Erythroblast (primary cell): ENCODE data around the gene MPZL1.

ENCODE experiments used
- DNase-seq, 2 experiments: peaks; one replicate each; lab custom pipeline; 2025; lab: John Stamatoyannopoulos, UW
- GATA1 ChIP-seq: IDR thresholded peaks from 2 replicates; pipeline ENCODE4 v1.6.1; 2011; ENCODE audit warnings: low read depth, mild to moderate bottlenecking, control low read depth, low read length, moderate library complexity
- POLR2A ChIP-seq: IDR thresholded peaks from 2 replicates; pipeline ENCODE4 v1.6.1; 2011; ENCODE audit warnings: mild to moderate bottlenecking, low read length

Gene MPZL1

DNA sequence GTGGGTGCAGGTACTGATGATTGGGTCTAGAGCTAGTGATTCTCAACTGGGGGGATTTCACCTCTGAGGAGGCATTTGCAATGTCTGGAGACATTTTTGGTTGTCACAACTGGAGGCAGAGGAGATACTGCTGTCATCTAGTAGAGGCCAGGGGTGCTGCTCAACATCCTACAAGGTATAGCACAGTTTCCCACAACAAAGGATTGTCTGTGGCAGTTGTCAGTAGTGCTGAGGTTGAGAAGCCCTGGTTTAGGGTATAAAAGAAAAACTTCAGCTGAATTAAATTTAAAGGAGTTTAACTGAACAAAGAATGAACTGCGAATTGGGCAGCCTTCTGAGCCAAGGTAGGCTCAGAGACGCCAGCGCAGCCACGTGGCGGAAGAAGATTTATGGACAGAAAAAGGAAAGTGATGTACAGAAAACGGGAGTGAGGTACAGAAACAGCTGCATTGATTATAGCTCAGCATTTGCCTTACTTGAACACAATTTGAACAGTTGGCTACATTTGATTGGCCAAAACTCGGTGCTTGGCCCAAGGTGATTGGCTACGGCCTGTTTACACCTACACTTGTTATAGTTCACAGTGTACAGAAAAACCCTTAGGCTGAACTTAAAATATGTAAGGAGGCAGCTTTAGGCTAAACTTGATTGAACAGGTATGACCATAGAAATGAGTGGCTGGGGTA lies 40.4 kb downstream of the MPZL1 start:
- DNase-seq: no peak

DNA sequence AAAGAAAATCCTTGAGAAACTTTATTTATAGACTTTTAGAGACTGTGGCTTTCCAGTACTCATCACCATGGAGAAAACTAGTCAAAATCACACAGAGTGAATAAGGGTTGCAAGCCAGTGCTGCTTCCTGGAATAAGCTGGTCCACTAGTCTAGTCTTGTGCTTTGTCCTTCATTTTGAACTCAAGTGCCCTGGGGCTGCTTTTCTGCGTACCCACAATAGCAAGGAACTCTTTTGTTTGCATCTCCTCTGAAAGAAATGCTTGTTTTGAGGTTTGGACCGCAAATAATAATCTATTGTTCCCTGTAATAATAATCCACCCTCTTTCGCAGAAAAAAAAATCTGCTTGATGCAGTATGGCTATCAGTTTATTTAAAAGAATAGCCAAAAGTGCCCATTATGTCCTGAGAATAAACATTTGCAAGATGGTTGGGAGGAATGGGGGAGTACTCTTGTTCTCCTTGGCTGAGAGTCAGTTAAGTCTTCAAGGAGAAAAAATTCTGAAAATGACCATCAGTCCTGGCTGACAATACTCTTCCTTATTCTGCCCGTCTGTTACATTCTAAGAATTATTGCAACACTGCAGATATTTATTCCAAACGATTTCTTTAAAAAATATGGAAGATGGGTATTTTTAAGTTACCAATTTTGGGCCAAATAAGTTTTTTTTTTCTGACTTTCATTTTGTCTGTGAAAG lies 41.9 kb downstream of the MPZL1 start:
- DNase-seq: no peak
- TF ChIP-seq POLR2A (no peak), GATA1 (no peak)

More for the DNA sequence above, 40.4 kb downstream of the MPZL1 start:
- TF ChIP-seq POLR2A (no peak), GATA1 (no peak)

DNA sequence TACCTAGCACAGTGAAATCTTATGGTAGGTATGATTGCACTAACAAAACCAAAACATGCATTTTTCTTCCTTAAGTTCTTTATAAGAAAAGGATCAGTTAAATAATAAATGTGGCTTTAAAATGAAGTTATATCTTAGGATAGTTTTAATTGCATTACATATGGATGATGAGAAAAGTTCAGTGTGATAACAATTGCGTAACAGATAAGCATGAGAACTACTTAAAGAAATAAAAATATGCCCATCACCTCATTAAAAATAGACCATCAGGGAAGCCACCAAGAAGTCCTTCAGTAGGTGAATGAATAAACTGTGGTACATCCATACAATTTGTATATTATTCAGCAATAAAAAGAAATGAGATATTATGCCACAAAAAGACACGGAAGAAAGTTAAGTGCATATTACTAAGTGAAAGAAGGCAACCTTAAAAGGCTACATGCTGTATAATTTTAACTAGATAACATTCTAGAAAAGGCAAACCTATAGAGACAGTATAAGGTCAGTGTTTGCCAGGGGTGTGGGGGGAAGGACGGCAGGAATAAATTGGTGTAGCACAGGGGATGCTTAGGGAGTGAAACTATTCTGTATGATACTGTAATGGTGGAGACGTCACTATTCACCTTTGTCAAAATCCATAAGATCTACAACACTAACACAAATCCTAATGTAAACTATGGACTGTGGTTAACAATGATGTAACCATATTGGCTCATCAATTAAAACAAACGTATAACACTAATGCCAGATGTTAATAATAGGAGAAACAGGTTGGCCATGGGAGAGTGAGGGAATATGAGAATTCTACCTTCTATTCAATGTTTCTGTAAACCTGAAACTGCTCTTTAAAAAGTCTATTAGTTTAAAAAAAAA lies 42.9 kb downstream of the MPZL1 start:
- DNase-seq: no peak
- TF ChIP-seq POLR2A (no peak), GATA1 (no peak)

DNA sequence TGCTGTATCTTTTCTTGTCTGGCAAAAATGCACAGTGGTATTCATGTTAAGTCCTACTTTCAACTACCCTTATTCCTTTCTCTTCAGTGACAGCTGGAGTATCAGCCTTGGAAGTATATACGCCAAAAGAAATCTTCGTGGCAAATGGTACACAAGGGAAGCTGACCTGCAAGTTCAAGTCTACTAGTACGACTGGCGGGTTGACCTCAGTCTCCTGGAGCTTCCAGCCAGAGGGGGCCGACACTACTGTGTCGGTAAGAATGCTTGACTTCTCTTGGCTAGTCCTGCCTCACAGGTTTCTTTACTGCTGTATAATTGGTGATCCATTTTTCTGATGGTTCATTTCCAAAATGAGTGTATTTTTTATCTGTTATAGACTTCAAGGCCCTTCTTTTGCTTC lies 43.7 kb downstream of the MPZL1 start:
- TF ChIP-seq GATA1 (no peak), POLR2A (no peak)
- DNase-seq: no peak

DNA sequence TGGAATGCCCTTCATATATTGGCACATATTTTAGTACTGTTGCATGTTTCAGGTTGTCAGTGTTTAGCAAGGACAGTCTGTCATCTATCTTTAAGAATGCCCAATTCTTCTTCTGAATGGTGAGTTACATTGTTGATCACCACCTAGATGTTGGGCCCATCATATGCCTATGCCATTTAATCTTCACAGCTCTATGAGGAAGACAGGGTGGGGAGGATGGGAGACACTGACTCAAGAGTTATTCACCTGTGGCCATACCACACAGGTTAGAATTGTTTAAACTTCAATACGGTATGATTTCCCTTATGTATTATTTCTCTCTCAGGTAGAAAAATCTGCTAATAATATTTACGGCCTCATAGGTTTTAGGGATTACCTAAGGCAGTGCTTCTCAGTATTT lies 44.8 kb downstream of the MPZL1 start:
- DNase-seq: no peak
- no peak for TF ChIP-seq GATA1
- TF ChIP-seq POLR2A: no peak

DNA sequence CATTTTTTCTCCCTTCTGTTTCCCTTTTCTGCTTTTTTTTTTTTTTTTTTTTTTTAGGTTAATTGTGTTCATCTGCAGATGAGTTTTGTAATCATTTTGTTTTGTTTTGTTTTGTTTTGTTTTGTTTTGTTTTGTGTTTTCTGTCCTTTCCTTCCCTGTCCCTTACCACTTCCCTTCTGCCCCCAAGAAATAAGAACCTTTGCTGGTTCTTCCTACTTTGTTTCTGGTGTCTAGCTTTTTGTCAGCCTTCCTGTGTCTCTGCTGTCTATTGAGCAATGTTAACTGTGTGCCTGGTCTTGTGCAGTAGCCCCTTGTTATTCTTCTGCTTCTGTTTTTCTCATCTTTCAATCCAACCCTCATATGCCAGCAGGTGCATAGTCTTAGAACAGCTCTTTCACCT lies 46.0 kb downstream of the MPZL1 start:
- TF ChIP-seq GATA1: no peak
- no peak for TF ChIP-seq POLR2A
- DNase-seq: no peak

DNA sequence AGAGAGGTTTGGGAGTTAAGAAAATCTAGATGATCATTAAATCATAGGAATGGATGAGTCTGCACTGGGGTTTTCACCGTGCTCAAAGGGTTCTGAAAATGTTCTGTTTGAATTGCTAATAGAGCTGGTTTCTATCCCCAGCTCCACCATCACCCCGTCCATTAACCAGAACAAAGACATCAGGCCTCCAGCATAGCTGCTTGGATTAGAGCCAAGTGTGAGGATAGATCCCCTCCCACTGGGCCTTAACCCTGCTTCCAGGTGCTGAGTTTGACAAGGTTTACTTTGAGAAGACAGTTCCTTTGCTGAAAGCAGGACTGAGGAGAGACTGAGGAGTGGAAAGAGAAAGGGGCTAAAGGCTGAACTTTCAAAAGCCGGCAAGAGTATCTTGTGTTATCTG lies 48.3 kb downstream of the MPZL1 start:
- no peak for DNase-seq
- TF ChIP-seq GATA1: no peak

DNA sequence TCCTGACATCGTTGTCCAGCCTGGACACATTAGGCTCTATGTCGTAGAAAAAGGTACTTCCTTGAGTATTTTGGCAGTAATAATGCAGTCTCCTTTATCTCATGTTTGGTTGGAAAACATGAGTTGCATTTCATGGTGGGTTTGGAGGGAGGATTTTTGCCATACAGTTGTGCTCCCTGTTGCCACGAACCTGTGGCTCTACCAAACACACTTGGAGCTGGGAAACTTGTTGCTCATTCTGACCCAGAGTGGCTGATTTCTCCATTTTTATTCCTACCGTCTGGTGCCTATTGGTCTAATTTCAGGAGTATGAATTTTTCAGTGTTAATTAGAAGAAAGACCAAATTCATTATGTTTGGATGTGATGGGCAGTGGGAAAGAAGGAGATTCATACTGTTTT lies 50.7 kb downstream of the MPZL1 start:
- DNase-seq: no peak
- TF ChIP-seq GATA1: no peak

DNA sequence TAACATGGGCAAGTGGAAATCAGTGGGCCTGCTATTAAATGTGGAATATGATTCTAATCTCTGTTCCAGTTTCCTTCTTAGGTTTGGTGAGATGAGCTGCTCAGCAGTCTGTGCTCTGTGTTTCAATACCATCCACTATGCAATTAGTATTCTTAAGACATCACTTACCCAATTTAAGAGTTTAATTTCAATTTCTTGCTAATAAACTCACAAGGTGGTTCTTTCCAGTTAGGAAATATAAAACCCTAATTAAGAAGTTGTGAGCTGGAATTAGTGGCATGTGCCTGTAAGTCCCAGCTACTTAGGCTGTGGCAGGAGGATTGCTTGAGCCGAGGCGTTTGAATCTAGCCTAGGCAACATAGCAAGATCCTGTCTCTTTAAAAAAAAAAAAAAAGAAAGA lies 51.7 kb downstream of the MPZL1 start:
- no peak for DNase-seq
- no peak for TF ChIP-seq GATA1
- no peak for TF ChIP-seq POLR2A

DNA sequence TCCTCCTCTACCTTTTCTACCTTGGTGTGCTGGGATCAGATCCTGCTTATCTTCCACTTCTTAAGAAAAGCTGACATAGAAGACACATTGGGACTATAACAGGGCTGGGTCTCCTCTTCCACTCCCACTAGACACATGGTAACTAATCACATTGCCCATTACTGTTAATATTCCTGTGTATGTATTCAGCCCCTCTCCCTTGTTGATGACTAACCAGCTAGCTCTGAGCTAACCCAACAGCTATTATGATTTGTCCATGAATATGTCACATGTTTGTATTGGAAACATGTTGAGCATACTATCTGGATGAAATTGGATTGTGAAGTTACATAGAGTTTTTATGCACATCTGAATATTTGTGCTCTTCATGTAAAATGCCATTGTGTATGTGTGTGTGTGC lies 52.9 kb downstream of the MPZL1 start:
- TF ChIP-seq GATA1 (no peak), POLR2A (no peak)
- DNase-seq: no peak

DNA sequence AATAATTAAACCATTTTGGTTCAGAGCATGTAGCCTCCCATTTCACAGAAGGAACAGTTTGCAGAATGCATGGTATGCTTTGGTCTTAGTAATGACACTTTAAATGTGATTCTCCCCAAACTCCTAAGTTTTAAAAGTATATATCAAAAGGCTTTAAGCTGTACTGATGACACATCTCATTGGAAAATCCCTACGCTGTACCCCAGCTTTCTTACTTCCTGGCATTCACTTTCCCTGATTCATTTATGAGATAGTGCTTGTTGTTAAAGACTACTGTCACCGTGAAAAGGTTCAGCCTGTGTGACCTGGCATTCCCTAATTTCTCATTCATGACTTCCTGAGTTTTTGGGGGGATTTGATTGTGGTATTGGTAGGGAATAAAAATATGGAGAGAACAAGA lies 53.4 kb downstream of the MPZL1 start:
- DNase-seq: no peak
- TF ChIP-seq POLR2A: no peak
- no peak for TF ChIP-seq GATA1

DNA sequence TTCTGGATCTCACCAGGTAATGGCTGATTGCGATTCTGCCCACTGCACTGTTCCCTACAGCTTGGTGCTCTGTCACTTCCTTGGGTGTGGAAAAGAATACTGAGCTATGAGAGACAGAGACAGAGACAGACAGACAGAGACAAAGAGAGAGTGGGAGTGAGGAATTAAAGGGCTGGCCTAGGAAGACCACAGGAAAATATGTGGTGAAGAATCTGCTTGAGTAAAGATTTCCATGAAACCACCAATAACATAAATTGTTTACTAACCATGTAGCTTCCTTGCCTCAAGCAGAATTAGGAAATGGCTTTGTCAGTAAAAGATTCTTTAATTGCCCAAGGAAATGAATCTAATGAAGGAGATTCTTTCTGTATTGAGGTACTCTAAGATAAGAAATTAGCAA lies 54.4 kb downstream of the MPZL1 start:
- no peak for DNase-seq
- no peak for TF ChIP-seq POLR2A
- TF ChIP-seq GATA1: no peak

DNA sequence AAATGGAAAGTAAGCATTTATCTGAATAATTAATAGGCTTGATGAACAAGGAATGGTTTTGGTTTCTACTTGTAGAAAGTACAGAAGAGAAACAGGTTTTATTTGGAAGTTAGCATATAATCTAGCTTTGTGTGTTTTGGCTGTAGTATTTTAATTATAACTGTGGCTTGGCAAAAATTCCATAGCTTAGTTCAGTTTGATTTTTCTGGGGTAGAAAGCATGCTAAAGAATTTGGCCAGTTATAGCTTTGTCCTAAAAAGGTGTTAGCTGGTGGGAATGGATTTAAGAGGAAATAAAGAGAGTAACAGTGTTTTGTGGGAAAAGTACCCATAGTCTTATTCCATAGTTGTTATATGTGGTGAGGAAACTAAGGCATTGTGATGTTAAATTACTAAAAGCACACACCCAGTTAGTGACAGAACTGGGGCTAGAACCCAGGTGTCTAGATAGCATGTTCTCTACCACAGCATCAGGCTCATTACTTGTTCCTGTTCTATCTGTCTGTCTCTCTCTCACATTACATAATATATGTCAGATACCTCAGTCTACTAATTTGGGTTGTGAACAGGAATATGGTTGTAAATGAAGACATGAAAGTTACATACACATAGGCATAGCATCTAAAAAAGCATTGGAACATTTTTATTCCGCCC lies 55.0 kb downstream of the MPZL1 start:
- DNase-seq: no peak
- TF ChIP-seq POLR2A (no peak), GATA1 (no peak)

DNA sequence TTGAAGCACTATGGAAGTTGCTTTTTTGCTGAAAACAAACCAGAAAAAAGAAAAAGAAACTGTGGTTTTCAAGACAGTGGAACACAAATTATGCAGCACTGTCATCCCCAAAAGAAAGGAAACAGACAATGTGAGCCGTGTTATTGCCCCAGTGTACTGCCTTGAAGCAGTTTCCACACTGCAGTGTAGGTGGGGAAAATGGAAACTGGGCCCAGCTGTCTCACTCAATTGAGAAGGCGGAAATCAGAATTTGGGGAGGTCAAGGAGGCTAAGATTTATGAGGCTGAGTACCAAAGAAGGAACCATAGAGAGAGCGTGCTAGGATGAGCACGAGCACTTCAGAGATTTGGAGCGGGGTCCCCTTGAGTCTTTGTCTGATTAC lies 55.5 kb downstream of the MPZL1 start:
- TF ChIP-seq GATA1 (no peak), POLR2A (no peak)
- no peak for DNase-seq

DNA sequence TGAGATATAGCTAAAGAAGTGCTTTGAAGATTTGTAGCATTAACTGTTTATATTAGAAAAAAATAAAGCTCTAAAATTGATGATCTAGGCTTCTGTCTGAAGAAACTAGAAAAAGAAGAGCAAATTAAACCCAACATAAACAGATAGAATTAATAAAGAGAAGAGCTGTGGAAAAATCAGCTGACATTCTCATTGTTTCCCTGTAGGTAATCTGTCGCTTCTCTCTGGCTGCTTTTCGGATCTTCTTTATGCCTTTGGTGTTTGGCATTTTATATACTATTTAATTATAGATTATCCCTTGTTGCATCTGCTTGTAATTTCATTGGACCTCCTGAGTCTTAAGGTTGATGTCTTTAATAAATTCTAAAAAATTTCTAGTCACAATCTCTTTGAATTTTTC lies 59.8 kb downstream of the MPZL1 start:
- DNase-seq: no peak
- TF ChIP-seq POLR2A: no peak
- no peak for TF ChIP-seq GATA1
